ENCODE measurements around the gene HUS1B. TPM values are rescaled to one million over a fixed set of nuclear protein-coding genes. Genes with fewer than 3 reads are reported as not detected.
"Not testable (repeated sequence)": the region's sequence is repeated elsewhere in the genome, so short reads cannot be mapped to it uniquely, and the experiment has no call there.

Gene HUS1B
- total RNA-seq, 1 donor from 2014 or later: 0.86 TPM

GRCh38 chr6:680666-681340 lies 23.9 kb upstream of the HUS1B start:
- intact Hi-C loops (cut with DNase I): no loop called here
- DNase-seq (ENCODE audit: low spot score): no peak

DNA sequence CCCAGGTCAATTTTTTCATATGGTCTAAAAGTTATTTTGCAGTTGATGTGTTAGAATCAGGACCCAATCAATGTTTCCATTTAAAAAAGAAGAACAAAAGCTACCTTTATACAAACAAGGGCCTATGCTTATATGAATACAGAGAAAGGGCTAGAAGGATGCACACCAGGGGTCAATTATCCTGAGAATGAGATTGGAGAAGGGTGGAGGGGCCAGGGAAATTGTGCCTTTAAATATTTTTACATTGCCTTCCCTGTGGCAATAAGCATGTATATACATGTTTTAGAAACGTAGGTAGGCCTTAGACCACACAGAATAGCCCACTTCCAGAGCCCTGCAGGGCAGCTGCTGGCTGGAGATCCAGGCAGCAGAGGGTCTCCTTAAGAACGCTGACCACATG lies 23.4 kb upstream of the HUS1B start:
- intact Hi-C loops (cut with DNase I): no loop called here
- DNase-seq (ENCODE audit: low spot score): no peak

DNA sequence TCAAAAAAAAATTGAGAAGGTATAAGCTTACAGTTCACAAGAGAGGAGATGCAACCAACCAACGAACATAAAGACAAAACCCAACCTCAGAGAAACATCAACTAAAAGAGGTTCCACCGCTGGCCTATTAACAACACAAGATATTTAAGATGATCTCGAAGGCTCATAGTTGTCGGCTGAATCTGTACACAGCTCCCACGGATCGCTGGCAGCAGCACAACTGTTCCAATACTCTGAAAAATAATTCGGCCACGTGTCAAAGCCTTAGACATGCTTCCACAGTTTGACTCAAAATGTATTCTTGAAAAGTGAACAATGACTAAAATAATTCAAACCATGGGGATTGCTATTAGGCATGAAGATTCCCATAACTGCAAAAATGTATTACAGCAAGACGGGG lies 22.4 kb upstream of the HUS1B start:
- intact Hi-C loops (cut with DNase I): no loop called here
- no peak for DNase-seq (ENCODE audit: low spot score)

GRCh38 chr6:678520-678919 lies 21.6 kb upstream of the HUS1B start:
- intact Hi-C loops (cut with DNase I): no loop called here
- no peak for DNase-seq (ENCODE audit: low spot score)

- intact Hi-C loops (cut with DNase I): no loop called here
Measured at GRCh38 chr6:677919-678318, 21.0 kb upstream of the HUS1B start.

DNA sequence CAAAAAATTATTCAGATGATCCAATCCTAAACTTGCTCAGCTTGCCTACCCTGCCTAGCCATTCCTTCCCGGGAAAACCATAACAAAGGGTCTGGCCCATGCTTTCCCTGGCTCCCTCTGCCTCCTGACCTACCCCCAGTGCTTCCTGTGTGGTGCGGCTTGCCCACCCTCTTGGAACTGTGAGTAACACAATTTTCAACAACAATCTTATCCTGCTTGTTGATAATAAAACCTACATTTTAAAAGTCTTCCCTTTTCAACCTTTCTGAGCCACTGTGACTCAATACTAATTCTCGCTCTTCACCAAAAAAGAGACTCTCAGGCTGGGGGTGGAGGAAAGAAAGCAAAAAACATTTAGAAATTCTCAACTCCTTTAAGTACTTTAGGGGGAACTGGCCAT lies 18.1 kb upstream of the HUS1B start:
- intact Hi-C loops (cut with DNase I): no loop called here

More at GRCh38 chr6:677919-678318, 21.0 kb upstream of the HUS1B start:
- DNase-seq (ENCODE audit: low spot score): no peak

GRCh38 chr6:674406-674805 lies 17.5 kb upstream of the HUS1B start:
- intact Hi-C loops (cut with DNase I): no loop called here
- no peak for DNase-seq (ENCODE audit: low spot score)

More for the DNA sequence above, 18.1 kb upstream of the HUS1B start:
- no peak for DNase-seq (ENCODE audit: low spot score)

DNA sequence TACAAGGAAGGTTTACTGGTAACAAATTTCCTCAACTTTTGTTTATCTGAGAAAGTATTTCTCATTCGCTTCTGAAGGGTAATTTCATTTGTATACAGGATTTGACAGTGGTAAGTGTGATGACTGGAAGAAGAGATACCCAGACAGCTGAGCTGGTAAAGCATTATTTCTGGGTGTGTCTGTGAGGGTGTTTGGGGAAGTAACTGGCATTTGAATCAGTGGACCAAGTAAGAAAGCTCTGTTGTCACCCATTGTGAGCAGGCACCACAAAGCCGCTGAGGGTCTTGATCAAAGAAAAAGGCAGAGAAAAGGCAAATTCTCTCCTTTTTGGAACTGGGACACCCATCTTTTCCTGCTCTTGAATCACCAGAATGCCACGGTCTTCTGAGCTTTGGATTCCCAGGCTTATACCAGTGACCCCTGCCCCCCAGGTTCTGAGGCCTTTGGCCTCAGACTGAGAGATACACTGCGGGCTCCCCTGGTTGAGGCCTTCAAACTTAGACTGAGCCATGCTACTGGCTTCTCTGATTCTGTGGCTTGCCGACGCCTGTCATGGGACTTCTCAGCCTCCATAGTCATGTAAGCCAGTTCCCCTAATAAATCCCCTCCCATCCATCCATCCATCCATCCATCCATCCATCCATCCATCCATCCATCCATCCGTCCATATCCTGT lies 10.5 kb upstream of the HUS1B start:
- intact Hi-C loops (cut with DNase I): no loop called here
- DNase-seq (ENCODE audit: low spot score): no peak

- DNase-seq (ENCODE audit: low spot score): no peak
- intact Hi-C loops (cut with DNase I): no loop called here
Measured at GRCh38 chr6:665403-666267, 8.7 kb upstream of the HUS1B start.

DNA sequence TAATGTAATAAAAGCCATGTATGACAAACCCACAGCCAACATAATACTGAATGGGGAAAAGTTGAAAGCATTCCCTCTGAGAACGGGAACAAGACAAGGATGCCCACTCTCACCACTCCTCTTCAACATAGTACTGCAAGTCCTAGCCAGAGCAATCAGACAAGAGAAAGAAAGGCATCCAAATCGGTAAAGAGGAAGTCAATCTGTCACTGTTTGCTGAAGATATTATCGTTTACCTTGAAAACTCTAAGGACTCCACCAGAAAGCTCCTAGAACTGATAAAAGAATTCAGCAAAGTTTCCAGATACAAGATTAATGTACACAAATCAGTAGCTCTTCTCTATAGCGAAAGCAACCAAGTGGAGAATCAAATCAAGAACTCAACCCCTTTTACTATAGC lies 6.9 kb upstream of the HUS1B start:
- DNase-seq (ENCODE audit: low spot score); intact Hi-C loops (cut with DNase I): not testable (repeated sequence)

GRCh38 chr6:659716-660581 lies 3.0 kb upstream of the HUS1B start:
- DNase-seq (ENCODE audit: low spot score): no peak
- intact Hi-C loops (cut with DNase I): no loop called here

- intact Hi-C loops (cut with DNase I): no loop called here
- DNase-seq (ENCODE audit: low spot score): no peak
Measured at GRCh38 chr6:658244-658643, 1.3 kb upstream of the HUS1B start.

DNA sequence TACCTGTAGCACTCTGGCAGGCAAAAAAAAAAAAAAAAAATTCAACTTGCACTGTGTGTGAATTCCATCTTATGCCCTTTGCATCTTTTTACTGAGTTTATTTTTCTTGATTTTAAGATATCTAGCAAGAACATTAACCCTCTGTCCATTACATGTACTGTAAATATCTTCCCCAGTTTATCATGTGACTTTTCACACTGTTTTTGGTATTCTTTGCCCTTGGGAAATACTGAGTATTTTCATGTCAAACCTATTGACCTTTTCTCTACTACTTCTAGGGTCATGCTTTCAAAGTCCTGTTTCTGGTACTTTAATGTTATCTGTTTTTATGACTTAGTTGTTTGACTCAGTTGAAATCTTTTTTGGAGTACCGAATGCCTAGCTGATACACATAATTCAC lies 843 bp upstream of the HUS1B start:
- DNase-seq (ENCODE audit: low spot score): no peak
- intact Hi-C loops (cut with DNase I): no loop called here

DNA sequence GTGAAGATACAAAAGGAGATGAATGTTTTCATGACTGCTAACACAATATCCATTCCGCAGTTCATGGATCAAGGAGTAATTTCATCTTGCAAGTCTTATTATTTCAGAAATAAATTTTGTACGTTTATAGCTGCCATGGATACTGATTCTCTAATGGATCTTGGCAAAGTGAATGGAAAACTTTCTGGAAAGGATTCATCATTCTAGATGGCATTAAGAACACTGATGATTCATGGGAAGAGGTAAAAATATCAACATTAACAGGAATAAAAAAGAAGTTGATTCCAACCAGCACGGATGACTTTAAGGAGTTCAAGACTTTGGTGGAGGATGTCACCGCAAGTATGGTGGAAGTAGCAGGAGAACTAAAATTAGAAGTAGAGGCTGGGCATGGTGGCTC lies 2.8 kb downstream of the HUS1B start:
- no peak for DNase-seq (ENCODE audit: low spot score)
- intact Hi-C loops (cut with DNase I): no loop called here

DNA sequence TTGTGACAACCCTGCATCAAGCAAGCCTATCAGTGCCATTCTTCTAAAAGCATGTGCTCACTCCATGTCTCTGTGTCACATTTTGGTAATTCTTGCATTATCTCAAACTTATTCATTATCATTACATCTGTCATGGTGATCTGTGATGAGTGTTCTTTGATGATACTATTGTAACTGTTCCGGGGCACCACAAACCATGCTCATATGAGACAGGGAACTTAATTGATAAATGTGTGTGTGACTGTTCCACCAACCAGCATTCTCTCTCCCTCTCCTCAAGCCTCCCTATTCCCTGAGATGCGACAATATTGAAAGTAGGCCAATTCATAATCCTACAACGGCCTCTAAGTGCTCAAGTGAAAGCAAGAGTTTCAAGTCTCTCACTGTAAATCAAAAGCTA lies 4.0 kb downstream of the HUS1B start:
- DNase-seq (ENCODE audit: low spot score): no peak
- intact Hi-C loops (cut with DNase I): no loop called here

DNA sequence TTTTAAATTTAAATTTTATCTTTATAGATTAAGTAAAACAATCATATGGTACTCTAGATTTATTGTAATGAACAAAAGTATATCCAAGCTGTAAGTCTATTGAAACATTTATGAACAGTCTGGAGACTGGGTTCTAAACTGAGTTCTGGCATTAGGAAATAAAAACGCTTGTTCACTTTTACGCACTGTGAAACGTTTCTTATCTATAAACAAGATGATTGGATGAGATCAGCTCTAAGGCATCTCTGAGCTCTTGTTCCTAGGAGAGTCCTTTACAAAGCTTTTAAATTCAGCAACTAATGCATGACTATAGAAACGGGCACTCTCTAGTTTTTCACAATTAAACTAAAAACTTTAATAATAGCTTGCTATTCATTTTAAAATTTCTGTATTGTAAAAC lies 6.8 kb downstream of the HUS1B start:
- intact Hi-C loops (cut with DNase I): no loop called here
- DNase-seq (ENCODE audit: low spot score): no peak

DNA sequence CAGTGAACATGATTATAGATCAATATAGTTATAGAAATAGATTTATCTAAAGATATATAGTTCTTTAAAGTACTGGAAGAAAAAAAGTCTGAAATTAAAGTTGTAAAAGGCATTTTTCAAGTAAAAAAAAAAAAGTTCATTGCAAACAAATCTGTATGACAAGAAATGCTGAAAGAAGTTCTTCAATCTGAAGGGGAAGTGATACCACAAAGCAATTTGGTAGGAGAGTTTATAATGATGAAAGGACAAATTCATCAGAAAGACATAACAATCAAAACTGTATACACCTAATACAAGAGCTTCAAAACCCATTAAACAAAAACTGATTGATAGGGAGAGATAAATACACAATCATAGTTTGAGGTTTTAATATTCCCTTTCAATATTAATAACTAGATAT lies 14.1 kb downstream of the HUS1B start:
- intact Hi-C loops (cut with DNase I): no loop called here
- DNase-seq (ENCODE audit: low spot score): no peak

- intact Hi-C loops (cut with DNase I): no loop called here
- DNase-seq (ENCODE audit: low spot score): no peak
Measured at GRCh38 chr6:641225-641985, 15.5 kb downstream of the HUS1B start.

DNA sequence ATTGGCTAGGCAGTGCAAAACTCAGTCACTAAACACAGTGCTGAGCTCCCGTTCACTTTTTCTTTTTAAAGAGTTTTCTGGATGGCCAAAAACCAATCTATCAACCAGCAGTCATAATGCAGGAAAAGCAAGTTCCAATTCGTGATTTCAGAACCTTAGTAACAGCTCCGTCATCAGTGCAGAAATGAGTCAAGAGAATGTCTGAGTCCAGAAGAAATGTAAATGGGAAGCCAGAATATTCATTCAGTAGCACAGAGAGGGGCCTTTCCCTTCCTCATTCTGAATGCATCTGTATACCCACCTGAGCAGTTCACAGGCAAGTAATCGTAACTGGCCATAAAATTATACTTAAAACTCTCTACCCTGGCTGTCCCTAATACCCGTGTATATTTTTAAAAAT lies 20.4 kb downstream of the HUS1B start:
- no peak for DNase-seq (ENCODE audit: low spot score)

More for the DNA sequence above, 20.4 kb downstream of the HUS1B start:
- intact Hi-C loops (cut with DNase I): no loop called here

Measured in cardiac septum (tissue), 1 donor.